ENCODE measurements around the gene PCYT1B. TPM values are rescaled to one million over a fixed set of nuclear protein-coding genes. Genes with fewer than 3 reads are reported as not detected.
A peak's percentile ranks its signal among the peaks of the same experiment; 100 is the strongest.

Gene PCYT1B
- total and polyA plus RNA-seq, 2 of the 13 experiments (the other 11 are each of a cell fraction or from before 2014, with no cell fraction given) = 6.1 to 9.2 TPM

GRCh38 chrX:24693453-24694202 is 46.5 kb upstream of the PCYT1B start, which contains the start of gene POLA1 (continued):
- TF ChIP-seq PRPF4 (IDR thresholded peaks at IDR 0.05; ENCODE audit: low read depth, low read length, poor library complexity, severe bottlenecking) (no peak), CERS6 (CRISPR knock-in tag; IDR thresholded peaks at IDR 0.05) (no peak), ZBTB40 (IDR thresholded peaks at IDR 0.05) (no peak), ZBTB40 (CRISPR knock-in tag; IDR thresholded peaks at IDR 0.05) (0 out of 2 replicates have a peak, but pooled peaks have one; percentile 69), ZKSCAN8 (CRISPR knock-in tag; IDR thresholded peaks at IDR 0.05; ENCODE audit: borderline replicate concordance) (no peak), ZFYVE20 (CRISPR knock-in tag; IDR thresholded peaks at IDR 0.05; ENCODE audit: borderline replicate concordance, low read depth) (no peak), ZNF572 (CRISPR knock-in tag; IDR thresholded peaks at IDR 0.05) (no peak), ZNF580 (CRISPR knock-in tag; IDR thresholded peaks at IDR 0.05; ENCODE audit: borderline replicate concordance, low read depth) (peak; percentile 30; the same call in 1 of the 2 replicates), ZNF839 (CRISPR knock-in tag; IDR thresholded peaks at IDR 0.05; ENCODE audit: borderline replicate concordance) (no peak), KDM2A (CRISPR knock-in tag; IDR thresholded peaks at IDR 0.05; ENCODE audit: borderline replicate concordance, low read depth) (peak; percentile 53), NR2F1 (CRISPR knock-in tag; IDR thresholded peaks at IDR 0.05) (no peak), HDAC1 (CRISPR knock-in tag; IDR thresholded peaks at IDR 0.05) (peak; percentile 80; the same call in 1 of the 2 replicates), TBX2 (CRISPR knock-in tag; IDR thresholded peaks at IDR 0.05; ENCODE audit: borderline replicate concordance) (peak; percentile 84), MTA1 (CRISPR knock-in tag; IDR thresholded peaks at IDR 0.05; ENCODE audit: borderline replicate concordance) (no peak), ZNF629 (CRISPR knock-in tag; conservative IDR thresholded peaks at IDR 0.05) (no peak), ZNF432 (CRISPR knock-in tag; IDR thresholded peaks at IDR 0.05; ENCODE audit: borderline replicate concordance) (no peak), ZNF773 (CRISPR knock-in tag; IDR thresholded peaks at IDR 0.05; ENCODE audit: borderline replicate concordance) (no peak), ZNF343 (CRISPR knock-in tag; IDR thresholded peaks at IDR 0.05) (peak; percentile 77; the same call in 1 of the 2 replicates), ZNF616 (CRISPR knock-in tag; IDR thresholded peaks at IDR 0.05; ENCODE audit: low read depth) (no peak)

Measured in HepG2 (cell line).